MM.1S (cell line): ENCODE data around the gene KIAA1958.

ENCODE experiments used
- EZH2phosphoT487 ChIP-seq: fragments of 300-600 bp; sonication (generic); IDR thresholded peaks from 2 replicates; pipeline ENCODE4 v1.6.1; 2018; ENCODE audit warnings: antibody characterized with exemption, low read length
- TF ChIP-seq, protein P1 (sequence below): fragments of 300-600 bp; sonication (generic); IDR thresholded peaks from 2 replicates; pipeline ENCODE4 v1.5.1; 2016; ENCODE audit warnings: antibody characterized with exemption, low read length, mixed read lengths

- TF ChIP-seq, protein P1, sequence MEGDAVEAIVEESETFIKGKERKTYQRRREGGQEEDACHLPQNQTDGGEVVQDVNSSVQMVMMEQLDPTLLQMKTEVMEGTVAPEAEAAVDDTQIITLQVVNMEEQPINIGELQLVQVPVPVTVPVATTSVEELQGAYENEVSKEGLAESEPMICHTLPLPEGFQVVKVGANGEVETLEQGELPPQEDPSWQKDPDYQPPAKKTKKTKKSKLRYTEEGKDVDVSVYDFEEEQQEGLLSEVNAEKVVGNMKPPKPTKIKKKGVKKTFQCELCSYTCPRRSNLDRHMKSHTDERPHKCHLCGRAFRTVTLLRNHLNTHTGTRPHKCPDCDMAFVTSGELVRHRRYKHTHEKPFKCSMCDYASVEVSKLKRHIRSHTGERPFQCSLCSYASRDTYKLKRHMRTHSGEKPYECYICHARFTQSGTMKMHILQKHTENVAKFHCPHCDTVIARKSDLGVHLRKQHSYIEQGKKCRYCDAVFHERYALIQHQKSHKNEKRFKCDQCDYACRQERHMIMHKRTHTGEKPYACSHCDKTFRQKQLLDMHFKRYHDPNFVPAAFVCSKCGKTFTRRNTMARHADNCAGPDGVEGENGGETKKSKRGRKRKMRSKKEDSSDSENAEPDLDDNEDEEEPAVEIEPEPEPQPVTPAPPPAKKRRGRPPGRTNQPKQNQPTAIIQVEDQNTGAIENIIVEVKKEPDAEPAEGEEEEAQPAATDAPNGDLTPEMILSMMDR, result no peak
- TF ChIP-seq EZH2phosphoT487, result no peak
Measured at GRCh38 chr9:112501287-112501686, 14.7 kb downstream of the KIAA1958 start.
